Neural progenitor cell (in vitro differentiated cells): Measurements from ENCODE around the gene CYTH1. TPM values are rescaled to one million over a fixed set of nuclear protein-coding genes. Genes with fewer than 3 reads are reported as not detected.

Experiments used
- DNase-seq: peaks from one replicate; pipeline ENCODE4 v3.0.0-alpha.2; 2016; ENCODE audit warnings: low spot score
- H2AFZ ChIP-seq: fragments of 200-600 bp; sonication (generic); replicated peaks from 2 replicates; pipeline ENCODE4 v1.6.1; 2016; ENCODE audit warnings: antibody characterized with exemption
- H3F3A ChIP-seq: fragments of 200-600 bp; sonication (generic); 2 replicates; pipeline ENCODE4 v1.6.1; 2016; ENCODE audit warnings: antibody characterized with exemption, low read depth
- H3K27ac ChIP-seq: fragments of 200-600 bp; sonication (generic); 2 replicates; pipeline ENCODE4 v1.5.1; 2016; ENCODE audit warnings: mild to moderate bottlenecking
- H3K27me3 ChIP-seq: fragments of 200-600 bp; sonication (generic); 2 replicates; pipeline ENCODE4 v1.6.1; 2016; ENCODE audit warnings: mild to moderate bottlenecking, moderate library complexity
- H3K36me3 ChIP-seq: fragments of 200-600 bp; sonication (generic); 2 replicates; pipeline ENCODE4 v1.5.1; 2016
- H3K4me1 ChIP-seq: fragments of 200-600 bp; sonication (generic); 2 replicates; pipeline ENCODE4 v1.6.1; 2016; ENCODE audit warnings: mixed run types
- H3K4me2 ChIP-seq: fragments of 200-600 bp; sonication (generic); 2 replicates; pipeline ENCODE4 v1.6.1; 2016
- H3K4me3 ChIP-seq: fragments of 200-600 bp; sonication (generic); 2 replicates; pipeline ENCODE4 v1.5.1; 2016
- H3K79me2 ChIP-seq: fragments of 200-600 bp; sonication (generic); 2 replicates; pipeline ENCODE4 v1.6.1; 2016; ENCODE audit warnings: low read depth
- H3K9ac ChIP-seq: fragments of 200-600 bp; sonication (generic); 2 replicates; pipeline ENCODE4 v1.6.1; 2016
- H3K9me3 ChIP-seq: fragments of 200-600 bp; sonication (generic); 2 replicates; pipeline ENCODE4 v1.5.1; 2016; ENCODE audit warnings: low read depth
- H4K20me1 ChIP-seq: fragments of 200-600 bp; sonication (generic); 2 replicates; pipeline ENCODE4 v1.6.1; 2016; ENCODE audit warnings: low read depth
- H3K27ac Mint-ChIP-seq: 3 replicates; pipeline ENCODE4 v1.8.0; 2021; ENCODE audit warnings: mixed read lengths
- H3K27me3 Mint-ChIP-seq: 2 replicates; pipeline ENCODE4 v1.8.0; 2022; ENCODE audit warnings: low read depth, mild to moderate bottlenecking, inconsistent platforms, moderate library complexity, mixed read lengths; ENCODE audit not compliant: insufficient read depth
- H3K36me3 Mint-ChIP-seq: 3 replicates; pipeline ENCODE4 v1.8.0; 2021; ENCODE audit warnings: mixed read lengths
- H3K4me1 Mint-ChIP-seq: 3 replicates; pipeline ENCODE4 v1.8.0; 2021; ENCODE audit warnings: mixed read lengths
- H3K4me3 Mint-ChIP-seq: 3 replicates; pipeline ENCODE4 v1.8.0; 2021; ENCODE audit warnings: mild to moderate bottlenecking, moderate library complexity, mixed read lengths
- H3K9me3 Mint-ChIP-seq: 3 replicates; pipeline ENCODE4 v1.8.0; 2020; ENCODE audit warnings: mixed read lengths
- EZH2 ChIP-seq: fragments of 200-600 bp; sonication (generic); IDR thresholded peaks from 2 replicates; pipeline ENCODE4 v1.6.1; 2017; ENCODE audit warnings: antibody characterized with exemption, mild to moderate bottlenecking, moderate library complexity
- EZH2phosphoT487 ChIP-seq: fragments of 200-600 bp; sonication (generic); IDR thresholded peaks from 2 replicates; pipeline ENCODE4 v1.6.1; 2017; ENCODE audit warnings: antibody characterized with exemption
- total RNA-seq: library from RNA; depleted of rRNA; stranded (reverse); fragments of >200 nt; gene quantifications from 2 replicates; pipeline ENCODE4 v1.2.3, GENCODE V29; 2015; ENCODE audit warnings: low replicate concordance
- TF ChIP-seq, protein P1 (sequence below): fragments of 200-600 bp; sonication (generic); IDR thresholded peaks from 2 replicates; pipeline ENCODE4 v1.5.1; 2017; ENCODE audit warnings: antibody characterized with exemption, mild to moderate bottlenecking

Gene CYTH1
- total RNA-seq, 1 donor from 2014 or later: 14.8 TPM

GRCh38 chr17:78709119-78709681, 72.9 kb downstream of the CYTH1 start:
- no peaks in the 10 kb centered on the region for H3K36me3 ChIP-seq
- TF ChIP-seq EZH2 (no peak), EZH2phosphoT487 (no peak)
- TF ChIP-seq, protein P1, sequence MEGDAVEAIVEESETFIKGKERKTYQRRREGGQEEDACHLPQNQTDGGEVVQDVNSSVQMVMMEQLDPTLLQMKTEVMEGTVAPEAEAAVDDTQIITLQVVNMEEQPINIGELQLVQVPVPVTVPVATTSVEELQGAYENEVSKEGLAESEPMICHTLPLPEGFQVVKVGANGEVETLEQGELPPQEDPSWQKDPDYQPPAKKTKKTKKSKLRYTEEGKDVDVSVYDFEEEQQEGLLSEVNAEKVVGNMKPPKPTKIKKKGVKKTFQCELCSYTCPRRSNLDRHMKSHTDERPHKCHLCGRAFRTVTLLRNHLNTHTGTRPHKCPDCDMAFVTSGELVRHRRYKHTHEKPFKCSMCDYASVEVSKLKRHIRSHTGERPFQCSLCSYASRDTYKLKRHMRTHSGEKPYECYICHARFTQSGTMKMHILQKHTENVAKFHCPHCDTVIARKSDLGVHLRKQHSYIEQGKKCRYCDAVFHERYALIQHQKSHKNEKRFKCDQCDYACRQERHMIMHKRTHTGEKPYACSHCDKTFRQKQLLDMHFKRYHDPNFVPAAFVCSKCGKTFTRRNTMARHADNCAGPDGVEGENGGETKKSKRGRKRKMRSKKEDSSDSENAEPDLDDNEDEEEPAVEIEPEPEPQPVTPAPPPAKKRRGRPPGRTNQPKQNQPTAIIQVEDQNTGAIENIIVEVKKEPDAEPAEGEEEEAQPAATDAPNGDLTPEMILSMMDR: no peak
- no peaks in the 10 kb centered on the region for H3K9me3 ChIP-seq
- no peak overlapping the region for H3K4me2 ChIP-seq
- Mint-ChIP-seq H3K36me3 (no peaks in the 10 kb centered on the region), H3K27ac (no peak overlapping the region), H3K27me3 (no peaks in the 10 kb centered on the region), H3K4me1 (peaks cover 6% of the 10 kb centered on the region), H3K4me3 (no peak overlapping the region), H3K9me3 (no peaks in the 10 kb centered on the region)
- no peak overlapping the region for H2AFZ ChIP-seq
- H3K4me3 ChIP-seq: no peak overlapping the region
- DNase-seq: no peak
- no peaks in the 10 kb centered on the region for H3F3A ChIP-seq
- no peak overlapping the region for H3K9ac ChIP-seq
- no peak overlapping the region for H3K27ac ChIP-seq
- H3K27me3 ChIP-seq: no peaks in the 10 kb centered on the region
- H3K4me1 ChIP-seq: peaks cover 3% of the 10 kb centered on the region
- H3K79me2 ChIP-seq: no peaks in the 10 kb centered on the region
- H4K20me1 ChIP-seq: no peaks in the 10 kb centered on the region

DNA sequence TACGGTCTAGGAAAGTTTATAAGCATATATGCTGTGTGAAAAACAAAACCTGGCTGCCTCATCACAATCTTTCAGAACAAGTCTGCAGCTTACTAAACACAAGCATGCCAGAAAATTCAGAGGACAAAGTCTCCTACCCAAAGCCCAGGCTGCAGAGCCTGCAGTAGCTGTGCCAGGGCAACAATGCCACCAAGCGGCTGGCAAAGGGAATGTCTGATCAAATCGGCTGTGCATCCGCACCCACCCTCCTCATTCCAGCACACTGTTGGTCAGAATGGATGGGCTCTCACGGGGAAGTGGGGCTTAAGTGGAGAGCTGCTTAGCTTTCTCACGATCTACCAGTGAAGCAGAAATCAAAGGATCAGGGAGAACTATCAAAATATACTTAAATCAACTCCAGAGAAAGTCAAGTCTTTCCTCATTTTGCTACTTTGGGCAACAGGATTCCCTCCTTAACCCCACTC, 73.5 kb downstream of the CYTH1 start:
- peaks cover 6% of the 10 kb centered on the region for H3K4me1 Mint-ChIP-seq
- no peaks in the 10 kb centered on the region for H3K79me2 ChIP-seq
- no peaks in the 10 kb centered on the region for H3K9me3 ChIP-seq
- H4K20me1 ChIP-seq: no peaks in the 10 kb centered on the region
- no peaks in the 10 kb centered on the region for H3K36me3 ChIP-seq
- no peaks in the 10 kb centered on the region for H3K36me3 Mint-ChIP-seq
- H3K27ac ChIP-seq: no peak overlapping the region
- peaks cover 3% of the 10 kb centered on the region for H3K4me1 ChIP-seq
- no peaks in the 10 kb centered on the region for H3F3A ChIP-seq
- H2AFZ ChIP-seq: no peak overlapping the region
- no peak overlapping the region for H3K4me2 ChIP-seq
- DNase-seq: peak; percentile 85
- H3K27me3 Mint-ChIP-seq: no peaks in the 10 kb centered on the region
- H3K9me3 Mint-ChIP-seq: no peaks in the 10 kb centered on the region
- no peak overlapping the region for H3K4me3 ChIP-seq
- H3K27me3 ChIP-seq: no peaks in the 10 kb centered on the region
- TF ChIP-seq, protein P1: peak; percentile 87
- TF ChIP-seq EZH2 (no peak), EZH2phosphoT487 (no peak)
- H3K9ac ChIP-seq: peak overlapping the region; percentile 4
- no peak overlapping the region for H3K27ac Mint-ChIP-seq
- H3K4me3 Mint-ChIP-seq: no peak overlapping the region

GRCh38 chr17:78707923-78708322, 74.2 kb downstream of the CYTH1 start:
- Histone ChIP-seq H3K27ac (no peak overlapping the region), H2AFZ (no peak overlapping the region), H3K79me2 (no peaks in the 10 kb centered on the region), H3K4me3 (no peak overlapping the region), H3K9me3 (no peaks in the 10 kb centered on the region), H3K4me1 (peaks cover 3% of the 10 kb centered on the region), H3F3A (no peaks in the 10 kb centered on the region), H4K20me1 (no peaks in the 10 kb centered on the region), H3K9ac (peak overlapping the region; percentile 4), H3K27me3 (no peaks in the 10 kb centered on the region), H3K4me2 (no peak overlapping the region), H3K36me3 (no peaks in the 10 kb centered on the region)
- no peak for DNase-seq
- Mint-ChIP-seq H3K4me1 (peaks cover 6% of the 10 kb centered on the region), H3K9me3 (no peaks in the 10 kb centered on the region), H3K27ac (no peak overlapping the region), H3K27me3 (no peaks in the 10 kb centered on the region), H3K36me3 (no peaks in the 10 kb centered on the region), H3K4me3 (no peak overlapping the region)
- no peak for TF ChIP-seq EZH2phosphoT487
- no peak for TF ChIP-seq EZH2
- TF ChIP-seq, protein P1: no peak
